Ishikawa (cell line): Measurements from ENCODE around the gene FADS6.

ENCODE experiments used
- EGR1 ChIP-seq: IDR thresholded peaks from 2 replicates; pipeline ENCODE4 v1.6.1; 2012
- TF ChIP-seq, protein P1 (sequence below): IDR thresholded peaks from 2 replicates; pipeline ENCODE4 v1.6.1; 2012; ENCODE audit warnings: low read depth, mild to moderate bottlenecking
- TF ChIP-seq, protein P2 (sequence below): IDR thresholded peaks from 2 replicates; pipeline ENCODE4 v1.6.1; 2012

DNA sequence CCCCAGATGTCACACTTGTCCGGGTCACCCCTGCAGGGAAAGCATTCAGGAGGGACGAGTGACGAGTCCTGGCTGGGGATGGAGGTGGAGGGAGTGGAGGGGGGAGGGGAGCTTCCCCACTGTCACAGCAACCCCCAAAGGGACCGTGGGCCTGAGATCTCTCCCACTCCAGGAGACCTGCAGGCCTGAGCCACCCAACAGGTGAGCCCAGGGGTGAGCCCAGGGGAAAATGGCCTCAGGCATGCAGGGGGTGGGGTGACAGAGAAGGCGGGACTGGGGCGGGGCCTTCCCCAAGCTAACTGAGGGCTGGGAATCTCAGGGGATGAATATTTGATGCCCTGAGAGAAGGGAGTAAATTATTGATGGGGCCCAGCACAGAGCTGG, 27.2 kb upstream of the FADS6 start:
- TF ChIP-seq, protein P1, sequence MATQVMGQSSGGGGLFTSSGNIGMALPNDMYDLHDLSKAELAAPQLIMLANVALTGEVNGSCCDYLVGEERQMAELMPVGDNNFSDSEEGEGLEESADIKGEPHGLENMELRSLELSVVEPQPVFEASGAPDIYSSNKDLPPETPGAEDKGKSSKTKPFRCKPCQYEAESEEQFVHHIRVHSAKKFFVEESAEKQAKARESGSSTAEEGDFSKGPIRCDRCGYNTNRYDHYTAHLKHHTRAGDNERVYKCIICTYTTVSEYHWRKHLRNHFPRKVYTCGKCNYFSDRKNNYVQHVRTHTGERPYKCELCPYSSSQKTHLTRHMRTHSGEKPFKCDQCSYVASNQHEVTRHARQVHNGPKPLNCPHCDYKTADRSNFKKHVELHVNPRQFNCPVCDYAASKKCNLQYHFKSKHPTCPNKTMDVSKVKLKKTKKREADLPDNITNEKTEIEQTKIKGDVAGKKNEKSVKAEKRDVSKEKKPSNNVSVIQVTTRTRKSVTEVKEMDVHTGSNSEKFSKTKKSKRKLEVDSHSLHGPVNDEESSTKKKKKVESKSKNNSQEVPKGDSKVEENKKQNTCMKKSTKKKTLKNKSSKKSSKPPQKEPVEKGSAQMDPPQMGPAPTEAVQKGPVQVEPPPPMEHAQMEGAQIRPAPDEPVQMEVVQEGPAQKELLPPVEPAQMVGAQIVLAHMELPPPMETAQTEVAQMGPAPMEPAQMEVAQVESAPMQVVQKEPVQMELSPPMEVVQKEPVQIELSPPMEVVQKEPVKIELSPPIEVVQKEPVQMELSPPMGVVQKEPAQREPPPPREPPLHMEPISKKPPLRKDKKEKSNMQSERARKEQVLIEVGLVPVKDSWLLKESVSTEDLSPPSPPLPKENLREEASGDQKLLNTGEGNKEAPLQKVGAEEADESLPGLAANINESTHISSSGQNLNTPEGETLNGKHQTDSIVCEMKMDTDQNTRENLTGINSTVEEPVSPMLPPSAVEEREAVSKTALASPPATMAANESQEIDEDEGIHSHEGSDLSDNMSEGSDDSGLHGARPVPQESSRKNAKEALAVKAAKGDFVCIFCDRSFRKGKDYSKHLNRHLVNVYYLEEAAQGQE: no peak
- TF ChIP-seq, protein P2, sequence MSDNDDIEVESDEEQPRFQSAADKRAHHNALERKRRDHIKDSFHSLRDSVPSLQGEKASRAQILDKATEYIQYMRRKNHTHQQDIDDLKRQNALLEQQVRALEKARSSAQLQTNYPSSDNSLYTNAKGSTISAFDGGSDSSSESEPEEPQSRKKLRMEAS: no peak
- no peak for TF ChIP-seq EGR1
